Immature natural killer cell (primary cell): ENCODE results near the gene DDB1. TPM values are rescaled to one million over a fixed set of nuclear protein-coding genes. Genes with fewer than 3 reads are reported as not detected.

ENCODE experiments used
- DNase-seq, 3 donors: peaks; one replicate each; pipeline ENCODE4 v3.0.0; 2022; ENCODE audit warnings: mixed read lengths in 1 of 3
- H3K27ac Mint-ChIP-seq, 6 donors: one replicate each; pipeline ENCODE4 v1.8.0; 2020; ENCODE audit warnings: mixed read lengths in 6 of 6, mild to moderate bottlenecking in 5 of 6, inconsistent platforms in 4 of 6, moderate library complexity in 3 of 6
- H3K27me3 Mint-ChIP-seq, 3 donors: one replicate each; pipeline ENCODE4 v1.8.0; 2020 to 2021; ENCODE audit warnings: low read depth in 3 of 3, mild to moderate bottlenecking in 3 of 3, mixed read lengths in 3 of 3, moderate library complexity in 3 of 3, inconsistent platforms in 1 of 3
- H3K36me3 Mint-ChIP-seq, 3 donors: one replicate each; pipeline ENCODE4 v1.8.0; 2020; ENCODE audit warnings: mixed read lengths in 3 of 3, inconsistent platforms in 2 of 3, mild to moderate bottlenecking in 2 of 3
- H3K4me1 Mint-ChIP-seq, 2 donors: one replicate each; pipeline ENCODE4 v1.8.0; 2020; ENCODE audit warnings: inconsistent platforms in 2 of 2, mild to moderate bottlenecking in 2 of 2, mixed read lengths in 2 of 2, moderate library complexity in 1 of 2
- H3K4me3 Mint-ChIP-seq, 5 donors: one replicate each; pipeline ENCODE4 v1.8.0; 2020; ENCODE audit warnings: mild to moderate bottlenecking in 5 of 5, mixed read lengths in 5 of 5, inconsistent platforms in 3 of 5, moderate library complexity in 3 of 5
- H3K9me3 Mint-ChIP-seq, 6 donors: one replicate each; pipeline ENCODE4 v1.8.0; 2020; ENCODE audit warnings: mild to moderate bottlenecking in 6 of 6, mixed read lengths in 6 of 6, inconsistent platforms in 4 of 6, moderate library complexity in 3 of 6
- polyA plus RNA-seq, 3 donors: library from polyadenylated mRNA; unstranded; fragments of 300-500 nt; fragmentation: Illumina TruSeq; gene quantifications; one replicate each; pipeline ENCODE4 v1.2.3, GENCODE V29; 2021

Gene DDB1
- polyA plus RNA-seq, 3 donors from 2014 or later, result 105 to 131 (median 119) TPM

DNA sequence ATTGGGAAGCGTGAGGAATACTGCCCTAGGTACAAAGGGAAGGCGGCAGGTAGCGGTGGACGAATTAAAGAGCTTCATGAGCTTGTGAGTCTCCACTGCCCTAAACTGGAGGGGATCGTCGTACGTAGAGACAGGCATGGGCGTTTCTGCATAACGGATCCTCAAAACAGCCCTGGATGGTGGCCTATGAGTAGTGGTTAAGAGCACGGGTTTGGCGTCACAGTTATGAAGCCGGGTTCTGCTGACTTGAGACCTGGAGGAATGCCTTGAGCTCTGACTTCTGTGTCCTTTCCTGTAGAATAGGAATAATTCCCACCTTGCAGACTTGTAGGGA, 29.6 kb upstream of the DDB1 start:
- H3K4me3 Mint-ChIP-seq, result peak overlapping the region; percentile 97 to 100 (median 99)
- DNase-seq, result no peak

GRCh38 chr11:61361741-61362541, 29.0 kb upstream of the DDB1 start, which contains the start of the genes CYB561A3 and TMEM138:
TSS of gene CYB561A3 (minus strand) at chr11:61361882. CDS start at chr11:61356713, 5,169 bp downstream.
TSS of gene TMEM138 (plus strand) at chr11:61362374. CDS start at chr11:61364391, 2,017 bp downstream.
- peak; percentile 86 to 88 (median 87) for DNase-seq
- Mint-ChIP-seq H3K4me1 (peaks cover 39 to 44% of the 10 kb centered on the region in 2 donors), H3K27me3 (peaks cover 0 to 7% (median 4%) of the 10 kb centered on the region in 3 donors), H3K4me3 (peak within 1 kb of the TSS; percentile 97 to 100 (median 99)), H3K36me3 (peaks cover 0 to 7% (median 0%) of the 10 kb centered on the region in 3 donors), H3K27ac (peak within 1 kb of the TSS; percentile 93 to 100 (median 100)), H3K9me3 (no peaks in the 10 kb centered on the region)

More for the DNA sequence above, 29.6 kb upstream of the DDB1 start:
- H3K36me3 Mint-ChIP-seq, result peaks cover 0 to 13% (median 5%) of the 10 kb centered on the region in 3 donors
- H3K27me3 Mint-ChIP-seq, result peaks cover 0 to 7% (median 4%) of the 10 kb centered on the region in 3 donors
- H3K9me3 Mint-ChIP-seq, result no peaks in the 10 kb centered on the region
- H3K27ac Mint-ChIP-seq, result peak overlapping the region; percentile 93 to 100 (median 100)
- H3K4me1 Mint-ChIP-seq, result peaks cover 39 to 44% of the 10 kb centered on the region in 2 donors

- Mint-ChIP-seq H3K36me3 (peaks cover 0 to 4% (median 0%) of the 10 kb centered on the region in 3 donors), H3K4me1 (peaks cover 39 to 44% of the 10 kb centered on the region in 2 donors), H3K27ac (peak overlapping the region; percentile 93 to 100 (median 100)), H3K4me3 (peak overlapping the region; percentile 97 to 100 (median 99)), H3K27me3 (peaks cover 0 to 7% (median 4%) of the 10 kb centered on the region in 3 donors), H3K9me3 (no peaks in the 10 kb centered on the region)
- no peak for DNase-seq
Observed at GRCh38 chr11:61361237-61361740, 28.4 kb upstream of the DDB1 start.

GRCh38 chr11:61359516-61359915, 26.6 kb upstream of the DDB1 start:
- Mint-ChIP-seq H3K36me3 (peaks cover 0 to 4% (median 0%) of the 10 kb centered on the region in 3 donors), H3K4me3 (peak overlapping the region in 2 of 5 donors; percentile 40 to 57), H3K27ac (no peak overlapping the region), H3K9me3 (no peaks in the 10 kb centered on the region), H3K27me3 (peaks cover 0 to 7% (median 4%) of the 10 kb centered on the region in 3 donors), H3K4me1 (peaks cover 39 to 44% of the 10 kb centered on the region in 2 donors)
- no peak for DNase-seq

DNA sequence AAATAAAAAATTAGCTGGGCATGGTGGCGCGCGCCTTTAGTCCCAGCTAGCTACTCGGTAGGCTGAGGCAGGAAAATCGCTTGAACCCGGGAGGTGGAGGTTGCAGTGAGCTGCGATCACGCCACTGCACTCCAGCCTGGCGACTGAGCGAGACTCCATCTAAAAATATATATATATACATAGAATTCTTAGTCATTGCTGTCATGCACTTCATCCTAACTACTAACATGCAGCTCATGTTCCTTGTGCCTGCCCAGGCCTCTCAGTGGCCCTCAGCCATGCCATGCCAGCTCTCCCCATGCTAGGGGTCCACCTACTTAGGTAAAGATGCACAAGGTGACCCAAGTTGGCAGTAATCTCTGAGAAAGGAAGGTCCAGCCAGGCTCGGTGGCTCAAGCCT, 25.7 kb upstream of the DDB1 start:
- Mint-ChIP-seq H3K9me3 (no peaks in the 10 kb centered on the region), H3K27me3 (peaks cover 0 to 7% (median 4%) of the 10 kb centered on the region in 3 donors), H3K4me3 (no peak overlapping the region), H3K4me1 (peaks cover 35 to 37% of the 10 kb centered on the region in 2 donors), H3K36me3 (peaks cover 1 to 5% (median 1%) of the 10 kb centered on the region in 3 donors), H3K27ac (no peak overlapping the region)
- DNase-seq, result no peak

- peak overlapping the region in 1 of 6 donors; percentile 55 for H3K27ac Mint-ChIP-seq
- peaks cover 0 to 7% (median 4%) of the 10 kb centered on the region in 3 donors for H3K27me3 Mint-ChIP-seq
- no peak for DNase-seq
- no peaks in the 10 kb centered on the region for H3K9me3 Mint-ChIP-seq
- H3K4me3 Mint-ChIP-seq, result no peak overlapping the region
- peaks cover 7 to 11% (median 8%) of the 10 kb centered on the region in 3 donors for H3K36me3 Mint-ChIP-seq
- H3K4me1 Mint-ChIP-seq, result peaks cover 28 to 30% of the 10 kb centered on the region in 2 donors
Observed at GRCh38 chr11:61357894-61358239, 25.0 kb upstream of the DDB1 start.

GRCh38 chr11:61357233-61357893, 24.5 kb upstream of the DDB1 start:
- Mint-ChIP-seq H3K27ac (peak overlapping the region in 1 of 6 donors; percentile 55), H3K36me3 (peaks cover 11 to 14% (median 11%) of the 10 kb centered on the region in 3 donors), H3K4me3 (no peak overlapping the region), H3K9me3 (no peaks in the 10 kb centered on the region), H3K27me3 (peaks cover 0 to 7% (median 3%) of the 10 kb centered on the region in 3 donors), H3K4me1 (peaks cover 23 to 25% of the 10 kb centered on the region in 2 donors)
- no peak for DNase-seq

- no peak overlapping the region for H3K27ac Mint-ChIP-seq
- peaks cover 0 to 2% (median 2%) of the 10 kb centered on the region in 3 donors for H3K27me3 Mint-ChIP-seq
- peaks cover 19 to 20% of the 10 kb centered on the region in 2 donors for H3K4me1 Mint-ChIP-seq
Observed at GRCh38 chr11:61356706-61357105, 23.8 kb upstream of the DDB1 start.

DNA sequence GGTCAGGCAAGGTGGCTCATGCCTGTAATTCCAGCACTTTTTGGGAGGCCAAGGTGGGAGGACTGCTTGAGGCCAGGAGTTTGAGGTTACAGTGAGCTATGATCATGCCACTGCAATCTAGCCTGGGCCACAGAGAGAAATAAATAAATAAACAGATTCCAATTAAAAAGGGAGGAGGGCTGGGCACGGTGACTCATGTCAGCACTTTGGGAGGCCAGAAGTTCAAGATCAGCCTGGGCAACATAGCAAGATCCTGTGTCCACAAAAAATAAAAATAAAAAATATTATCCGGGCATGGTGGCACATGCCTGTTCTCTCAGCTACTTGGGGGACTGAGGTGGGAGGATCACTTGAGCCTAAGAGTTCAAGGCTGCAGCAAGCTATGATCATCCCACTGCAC, 21.3 kb upstream of the DDB1 start:
- Mint-ChIP-seq H3K27me3 (peaks cover 0 to 2% (median 0%) of the 10 kb centered on the region in 3 donors), H3K36me3 (peaks cover 14 to 25% (median 15%) of the 10 kb centered on the region in 3 donors), H3K4me1 (peaks cover under 1 to 3% of the 10 kb centered on the region in 2 donors), H3K27ac (no peak overlapping the region), H3K9me3 (no peaks in the 10 kb centered on the region), H3K4me3 (no peak overlapping the region)
- no peak for DNase-seq

More at GRCh38 chr11:61356706-61357105, 23.8 kb upstream of the DDB1 start:
- peaks cover 11 to 17% (median 12%) of the 10 kb centered on the region in 3 donors for H3K36me3 Mint-ChIP-seq
- H3K9me3 Mint-ChIP-seq, result no peaks in the 10 kb centered on the region
- DNase-seq, result no peak
- H3K4me3 Mint-ChIP-seq, result no peak overlapping the region

- H3K27ac Mint-ChIP-seq, result no peak overlapping the region
- H3K4me3 Mint-ChIP-seq, result no peak overlapping the region
- no peak for DNase-seq
- H3K9me3 Mint-ChIP-seq, result no peaks in the 10 kb centered on the region
- H3K27me3 Mint-ChIP-seq, result peaks cover 0 to 2% (median 0%) of the 10 kb centered on the region in 3 donors
- peaks cover 14 to 25% (median 15%) of the 10 kb centered on the region in 3 donors for H3K36me3 Mint-ChIP-seq
- H3K4me1 Mint-ChIP-seq, result peaks cover 0 to 2% of the 10 kb centered on the region in 2 donors
Observed at GRCh38 chr11:61353131-61354067, 20.5 kb upstream of the DDB1 start.

DNA sequence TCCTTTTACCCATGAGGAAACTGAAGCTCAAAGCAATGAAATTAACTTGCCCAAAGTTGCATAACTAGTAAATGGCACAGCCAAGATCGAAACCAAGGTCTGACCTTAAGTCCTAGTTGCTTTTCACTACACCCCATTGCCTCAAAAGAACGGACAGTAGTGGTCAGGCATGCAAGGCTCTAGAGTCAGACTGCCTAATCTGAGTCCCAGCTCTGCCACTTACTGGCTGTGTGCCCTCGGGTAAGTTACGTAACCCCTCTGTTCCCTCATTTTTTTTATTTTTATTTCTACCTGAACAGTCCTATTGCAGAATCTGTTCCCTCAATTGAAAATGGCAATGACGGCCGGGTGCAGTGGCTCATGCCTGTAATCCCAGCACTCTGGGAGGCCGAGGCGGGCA, 19.1 kb upstream of the DDB1 start:
- Mint-ChIP-seq H3K27ac (no peak overlapping the region), H3K36me3 (peaks cover 14 to 25% (median 15%) of the 10 kb centered on the region in 3 donors), H3K4me3 (no peak overlapping the region)

DNA sequence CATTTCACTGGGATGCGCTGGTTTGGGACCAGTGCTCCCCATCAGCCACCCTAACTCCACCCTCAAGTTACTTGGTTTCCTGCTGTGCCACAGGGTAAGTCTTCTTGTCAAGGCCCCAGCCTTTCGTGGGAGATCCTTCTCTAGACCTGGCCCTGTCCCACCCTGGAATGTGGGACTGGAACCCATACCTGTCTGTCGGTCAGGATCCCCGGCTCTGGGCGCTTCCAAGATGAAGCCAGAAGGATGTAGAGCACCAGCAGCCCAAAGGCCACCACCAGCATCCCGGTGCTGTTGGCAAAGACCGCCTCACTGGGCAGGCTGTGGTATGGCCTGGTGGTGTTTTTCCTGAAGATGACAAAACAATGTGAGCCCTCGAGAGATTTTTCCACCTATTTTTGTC, 17.9 kb upstream of the DDB1 start:
- no peak overlapping the region for H3K4me3 Mint-ChIP-seq
- H3K36me3 Mint-ChIP-seq, result peaks cover 14 to 25% (median 15%) of the 10 kb centered on the region in 3 donors
- no peaks in the 10 kb centered on the region for H3K9me3 Mint-ChIP-seq
- no peak overlapping the region for H3K27ac Mint-ChIP-seq
- peaks cover 0 to 2% (median 0%) of the 10 kb centered on the region in 3 donors for H3K27me3 Mint-ChIP-seq
- H3K4me1 Mint-ChIP-seq, result no peaks in the 10 kb centered on the region
- no peak for DNase-seq

More for the DNA sequence above, 19.1 kb upstream of the DDB1 start:
- Mint-ChIP-seq H3K4me1 (no peaks in the 10 kb centered on the region), H3K9me3 (no peaks in the 10 kb centered on the region), H3K27me3 (peaks cover 0 to 2% (median 0%) of the 10 kb centered on the region in 3 donors)
- DNase-seq, result no peak

- Mint-ChIP-seq H3K27me3 (peaks cover 0 to 2% (median 0%) of the 10 kb centered on the region in 3 donors), H3K9me3 (no peaks in the 10 kb centered on the region), H3K36me3 (peaks cover 14 to 25% (median 15%) of the 10 kb centered on the region in 3 donors), H3K4me1 (no peaks in the 10 kb centered on the region), H3K4me3 (no peak overlapping the region), H3K27ac (no peak overlapping the region)
- no peak for DNase-seq
Observed at GRCh38 chr11:61350336-61350735, 17.4 kb upstream of the DDB1 start.
